Right lobe of liver (tissue), 4 donors: ENCODE measurements around the gene SLC7A9.

Experiments
- POLR2A ChIP-seq: fragments of 450-650 bp; IDR thresholded peaks from one replicate; pipeline ENCODE4 v1.6.1; 2017; ENCODE audit warnings: antibody characterized with exemption, mild to moderate bottlenecking
- TF ChIP-seq, protein P1 (sequence below), 4 donors: fragments of 200-600 bp in 3 of 4; fragments of 450-650 bp in 1 of 4; IDR thresholded peaks; one replicate each; pipeline versions ENCODE4 v1.5.1 to v1.8.0; 2016 to 2022; ENCODE audit warnings: antibody characterized with exemption in 4 of 4, mild to moderate bottlenecking in 2 of 4
- donor health status: DM: no; HTN: no; CAD: no.
- donor health status: DM: no; HTN: no; CAD: no.
- donor health status: DM: no; HTN: yes; CAD: no.

DNA sequence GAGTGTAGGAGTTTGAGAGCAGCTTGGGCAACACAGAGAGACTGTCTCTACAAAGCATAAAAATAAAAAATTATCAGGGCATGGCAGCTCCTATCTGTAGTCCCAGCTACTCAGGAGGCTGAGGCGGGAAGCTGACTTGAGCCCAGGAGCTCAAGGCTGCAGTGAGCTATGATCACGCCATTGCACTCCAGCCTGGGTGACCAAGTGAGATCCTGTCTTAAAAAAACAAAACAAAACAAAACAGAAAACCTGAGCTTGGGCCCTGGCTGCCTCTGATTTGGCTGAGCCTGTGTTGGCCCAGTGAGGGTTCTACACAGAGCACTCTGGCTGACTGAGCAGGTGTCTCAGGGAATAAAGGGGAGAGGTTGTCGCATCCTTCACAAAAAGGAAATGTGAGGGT, 8.0 kb downstream of the SLC7A9 start:
- TF ChIP-seq, protein P1, sequence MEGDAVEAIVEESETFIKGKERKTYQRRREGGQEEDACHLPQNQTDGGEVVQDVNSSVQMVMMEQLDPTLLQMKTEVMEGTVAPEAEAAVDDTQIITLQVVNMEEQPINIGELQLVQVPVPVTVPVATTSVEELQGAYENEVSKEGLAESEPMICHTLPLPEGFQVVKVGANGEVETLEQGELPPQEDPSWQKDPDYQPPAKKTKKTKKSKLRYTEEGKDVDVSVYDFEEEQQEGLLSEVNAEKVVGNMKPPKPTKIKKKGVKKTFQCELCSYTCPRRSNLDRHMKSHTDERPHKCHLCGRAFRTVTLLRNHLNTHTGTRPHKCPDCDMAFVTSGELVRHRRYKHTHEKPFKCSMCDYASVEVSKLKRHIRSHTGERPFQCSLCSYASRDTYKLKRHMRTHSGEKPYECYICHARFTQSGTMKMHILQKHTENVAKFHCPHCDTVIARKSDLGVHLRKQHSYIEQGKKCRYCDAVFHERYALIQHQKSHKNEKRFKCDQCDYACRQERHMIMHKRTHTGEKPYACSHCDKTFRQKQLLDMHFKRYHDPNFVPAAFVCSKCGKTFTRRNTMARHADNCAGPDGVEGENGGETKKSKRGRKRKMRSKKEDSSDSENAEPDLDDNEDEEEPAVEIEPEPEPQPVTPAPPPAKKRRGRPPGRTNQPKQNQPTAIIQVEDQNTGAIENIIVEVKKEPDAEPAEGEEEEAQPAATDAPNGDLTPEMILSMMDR (IDR thresholded peaks at IDR 0.05), result no peak
- TF ChIP-seq POLR2A, result no peak
